Small intestine (tissue), 7 donors: ENCODE data around the gene MRE11. TPM values are rescaled to one million over a fixed set of nuclear protein-coding genes. Genes with fewer than 3 reads are reported as not detected.

Experiments
- DNase-seq, 2 donors: peaks; one replicate each; pipeline versions ENCODE4 v3.0.0 to v3.0.0-alpha.2; 2013
- FAIRE-seq: peaks from 2 replicates; lab custom pipeline; 2012; peaks lifted over from hg19 to GRCh38; lab: Jason Lieb, UNC
- H3K27ac ChIP-seq, 3 donors: one replicate each; pipeline ENCODE4 v1.5.1; 2013; ENCODE audit warnings: low read length in 2 of 3, mild to moderate bottlenecking in 2 of 3, control low read depth in 1 of 3, inconsistent platforms in 1 of 3, low read depth in 1 of 3, moderate library complexity in 1 of 3
- H3K27me3 ChIP-seq, 3 donors: one replicate each; pipeline ENCODE4 v1.6.1; 2013; ENCODE audit warnings: low read length in 3 of 3, inconsistent platforms in 1 of 3; ENCODE audit not compliant: control insufficient read depth in 3 of 3, insufficient read depth in 3 of 3
- H3K36me3 ChIP-seq, 3 donors: one replicate each; pipeline ENCODE4 v1.6.1; 2013; ENCODE audit warnings: low read length in 3 of 3, inconsistent platforms in 1 of 3, low read depth in 1 of 3, mild to moderate bottlenecking in 1 of 3, moderate library complexity in 1 of 3; ENCODE audit not compliant: control insufficient read depth in 3 of 3, insufficient read depth in 2 of 3
- H3K4me1 ChIP-seq, 3 donors: one replicate each; pipeline ENCODE4 v1.6.1; 2013; ENCODE audit warnings: low read length in 2 of 3, inconsistent platforms in 1 of 3, low read depth in 1 of 3, mild to moderate bottlenecking in 1 of 3, moderate library complexity in 1 of 3; ENCODE audit not compliant: control insufficient read depth in 3 of 3, insufficient read depth in 2 of 3
- H3K4me3 ChIP-seq, 3 donors: one replicate each; pipeline ENCODE4 v1.5.1; 2013; ENCODE audit warnings: low read length in 3 of 3, control low read depth in 1 of 3, inconsistent platforms in 1 of 3, low read depth in 1 of 3, mild to moderate bottlenecking in 1 of 3, moderate library complexity in 1 of 3
- H3K9me3 ChIP-seq, 2 donors: one replicate each; pipeline ENCODE4 v1.6.1; 2013; ENCODE audit warnings: low read depth in 1 of 2, low read length in 1 of 2; ENCODE audit not compliant: control insufficient read depth in 2 of 2, insufficient read depth in 1 of 2
- WGBS, 3 donors: extraction: QIAGEN DNeasy Blood & Tissue Kit; methylation state at CpG; one replicate each; pipeline ENCODE4 v1.1.7; 2013; 5-methylcytosine and 5-hydroxymethylcytosine counted together
- polyA plus RNA-seq, 4 donors: library from polyadenylated mRNA; stranded (reverse) in 3 of 4; unstranded in 1 of 4; fragments of 200-250 nt in 3 of 4; fragments of 120-200 nt in 1 of 4; gene quantifications; one replicate each; pipeline versions ENCODE4 v1.2.1 to v1.2.3, GENCODE V29; 2013
- donor health status: healthy with polysubstance abuse.
- donor health status: control.
- donor health status: control.
- donor health status: Bipolar disorder and iron deficiency.
- donor health status: healthy.

MRE11 gene
- polyA plus RNA-seq, 4 donors, result 1.1 to 24.3 (median 3.9) TPM

DNA sequence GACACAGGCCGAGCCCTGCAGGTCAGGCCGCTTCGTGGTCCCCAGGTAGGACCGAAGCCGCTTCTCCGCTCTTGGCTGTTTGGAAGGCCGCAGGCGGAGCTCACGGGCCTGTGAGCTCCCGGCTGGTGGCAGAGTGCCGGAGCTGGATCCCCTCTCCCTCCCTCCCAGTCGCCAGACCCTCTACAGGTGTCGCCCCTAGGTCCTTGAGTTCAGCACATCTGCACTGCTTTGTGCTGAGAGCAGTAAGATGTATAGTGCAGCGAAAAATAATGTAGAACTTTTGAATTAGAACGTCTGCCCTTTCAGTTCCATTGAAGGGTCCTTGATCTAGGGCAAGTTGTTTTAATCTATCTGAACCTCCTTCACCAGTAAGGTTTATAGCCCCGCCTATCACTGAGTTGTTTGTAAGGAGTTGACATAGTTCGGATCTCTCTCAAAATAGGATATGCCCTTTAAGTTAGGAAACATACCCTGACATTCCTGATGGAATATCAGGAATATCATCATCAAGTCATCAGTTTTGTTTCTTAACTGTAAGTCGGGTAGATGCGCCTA lies 559 bp upstream of the MRE11 start:
- WGBS, 3 donors, result 3 to 4% (median 3%) methylated on average over 19 of the region's 19 CpGs
- DNase-seq (peak in 1 of 2 donors; percentile 9), FAIRE-seq (no peak)
- peaks cover 0 to 6% (median 0%) of the 10 kb centered on the region in 3 donors for H3K4me1 ChIP-seq
- H3K27me3 ChIP-seq, result no peaks in the 10 kb centered on the region
- no peaks in the 10 kb centered on the region for H3K9me3 ChIP-seq
- H3K27ac ChIP-seq, result peak overlapping the region; percentile 71 to 90 (median 76)
- peak overlapping the region; percentile 65 to 97 (median 77) for H3K4me3 ChIP-seq
- H3K36me3 ChIP-seq, result peaks cover 3 to 7% (median 4%) of the 10 kb centered on the region in 3 donors

GRCh38 chr11:94486068-94486467 lies 7.6 kb downstream of the MRE11 start:
- Histone ChIP-seq H3K36me3 (peaks cover 7 to 17% (median 15%) of the 10 kb centered on the region in 3 donors), H3K4me1 (no peaks in the 10 kb centered on the region), H3K27ac (no peak overlapping the region), H3K9me3 (no peaks in the 10 kb centered on the region), H3K4me3 (no peak overlapping the region), H3K27me3 (no peaks in the 10 kb centered on the region)
- no peak for DNase-seq
- FAIRE-seq, result no peak
- 88 to 96% (median 93%) methylated on average over 1 of the region's 1 CpG for WGBS, 3 donors

GRCh38 chr11:94481342-94481741 lies 12.3 kb downstream of the MRE11 start:
- no peaks in the 10 kb centered on the region for H3K27me3 ChIP-seq
- DNase-seq (no peak), FAIRE-seq (no peak)
- no peak overlapping the region for H3K27ac ChIP-seq
- no peaks in the 10 kb centered on the region for H3K9me3 ChIP-seq
- peaks cover 3 to 25% (median 11%) of the 10 kb centered on the region in 3 donors for H3K36me3 ChIP-seq
- no peaks in the 10 kb centered on the region for H3K4me1 ChIP-seq
- no peak overlapping the region for H3K4me3 ChIP-seq

GRCh38 chr11:94477624-94478023 lies 16.0 kb downstream of the MRE11 start:
- H3K4me1 ChIP-seq, result no peaks in the 10 kb centered on the region
- H3K36me3 ChIP-seq, result peaks cover 0 to 14% (median 4%) of the 10 kb centered on the region in 3 donors
- DNase-seq (no peak), FAIRE-seq (no peak)
- H3K9me3 ChIP-seq, result no peaks in the 10 kb centered on the region
- H3K27me3 ChIP-seq, result no peaks in the 10 kb centered on the region
- H3K4me3 ChIP-seq, result no peak overlapping the region
- WGBS, 3 donors, result 79 to 96% (median 89%) methylated on average over 2 of the region's 2 CpGs
- no peak overlapping the region for H3K27ac ChIP-seq

DNA sequence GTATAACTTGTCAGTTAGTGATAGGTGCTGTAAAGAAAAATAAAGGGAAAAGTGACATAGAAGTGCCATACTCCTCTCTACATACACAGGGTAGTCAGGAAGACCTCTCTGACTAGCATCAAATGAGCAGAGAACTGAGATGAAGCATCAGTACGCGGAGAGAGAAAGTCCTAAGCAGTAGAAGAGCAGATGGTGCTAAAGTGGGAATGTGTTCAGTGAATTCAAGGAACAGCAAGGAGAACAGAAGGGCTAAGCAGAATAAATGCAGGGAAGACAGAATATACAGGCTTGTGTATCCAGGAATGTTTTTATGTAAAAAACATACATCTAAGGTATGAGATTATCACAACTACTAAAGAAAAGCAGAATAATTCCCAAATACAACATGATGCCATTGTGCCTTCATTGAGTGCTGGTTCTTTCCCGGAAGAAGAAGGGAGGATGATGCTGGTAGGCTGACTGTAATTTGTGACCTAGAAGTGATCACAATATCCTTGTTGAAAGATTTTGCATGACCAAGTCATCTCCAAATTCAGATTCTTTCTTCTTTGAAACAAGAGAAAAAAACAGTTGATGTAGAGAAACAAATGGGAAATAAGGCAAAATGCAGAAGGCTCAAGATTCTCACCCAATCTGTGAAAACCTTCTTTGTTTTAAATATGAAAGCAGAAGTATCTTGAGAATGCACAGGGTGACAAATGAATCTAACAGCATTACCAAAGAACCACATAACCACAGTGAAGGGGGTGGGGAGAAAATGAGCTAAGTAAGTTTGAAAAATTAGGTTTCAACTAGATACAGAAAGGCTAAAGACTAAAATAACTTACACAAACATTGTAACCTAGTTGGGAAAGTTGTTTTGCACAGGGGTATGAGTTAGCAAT lies 20.5 kb downstream of the MRE11 start:
- H3K36me3 ChIP-seq, result peaks cover 0 to 9% (median 2%) of the 10 kb centered on the region in 3 donors
- DNase-seq (peak in 1 of 2 donors; percentile 7), FAIRE-seq (no peak)

GRCh38 chr11:94469416-94469815 lies 24.2 kb downstream of the MRE11 start:
- DNase-seq, result no peak
- no peaks in the 10 kb centered on the region for H3K4me1 ChIP-seq
- no peak overlapping the region for H3K4me3 ChIP-seq
- H3K27ac ChIP-seq, result no peak overlapping the region
- peaks cover 0 to 4% (median 2%) of the 10 kb centered on the region in 3 donors for H3K36me3 ChIP-seq
- H3K9me3 ChIP-seq, result no peaks in the 10 kb centered on the region
- FAIRE-seq, result no peak
- WGBS, 3 donors, result 88 to 94% (median 90%) methylated on average over 2 of the region's 2 CpGs
- no peaks in the 10 kb centered on the region for H3K27me3 ChIP-seq

More for the DNA sequence above, 20.5 kb downstream of the MRE11 start:
- WGBS, 3 donors, result 96 to 98% (median 97%) methylated on average over 3 of the region's 3 CpGs
- Histone ChIP-seq H3K27me3 (no peaks in the 10 kb centered on the region), H3K9me3 (no peaks in the 10 kb centered on the region), H3K4me3 (no peak overlapping the region), H3K27ac (no peak overlapping the region), H3K4me1 (no peaks in the 10 kb centered on the region)

GRCh38 chr11:94459576-94459975 lies 34.1 kb downstream of the MRE11 start:
- DNase-seq (no peak), FAIRE-seq (no peak)
- Histone ChIP-seq H3K9me3 (no peaks in the 10 kb centered on the region), H3K4me3 (no peak overlapping the region), H3K36me3 (peaks cover 2 to 9% (median 5%) of the 10 kb centered on the region in 3 donors), H3K27ac (no peak overlapping the region), H3K4me1 (no peaks in the 10 kb centered on the region), H3K27me3 (no peaks in the 10 kb centered on the region)
- 84 to 88% (median 86%) methylated on average over 2 of the region's 2 CpGs for WGBS, 3 donors

DNA sequence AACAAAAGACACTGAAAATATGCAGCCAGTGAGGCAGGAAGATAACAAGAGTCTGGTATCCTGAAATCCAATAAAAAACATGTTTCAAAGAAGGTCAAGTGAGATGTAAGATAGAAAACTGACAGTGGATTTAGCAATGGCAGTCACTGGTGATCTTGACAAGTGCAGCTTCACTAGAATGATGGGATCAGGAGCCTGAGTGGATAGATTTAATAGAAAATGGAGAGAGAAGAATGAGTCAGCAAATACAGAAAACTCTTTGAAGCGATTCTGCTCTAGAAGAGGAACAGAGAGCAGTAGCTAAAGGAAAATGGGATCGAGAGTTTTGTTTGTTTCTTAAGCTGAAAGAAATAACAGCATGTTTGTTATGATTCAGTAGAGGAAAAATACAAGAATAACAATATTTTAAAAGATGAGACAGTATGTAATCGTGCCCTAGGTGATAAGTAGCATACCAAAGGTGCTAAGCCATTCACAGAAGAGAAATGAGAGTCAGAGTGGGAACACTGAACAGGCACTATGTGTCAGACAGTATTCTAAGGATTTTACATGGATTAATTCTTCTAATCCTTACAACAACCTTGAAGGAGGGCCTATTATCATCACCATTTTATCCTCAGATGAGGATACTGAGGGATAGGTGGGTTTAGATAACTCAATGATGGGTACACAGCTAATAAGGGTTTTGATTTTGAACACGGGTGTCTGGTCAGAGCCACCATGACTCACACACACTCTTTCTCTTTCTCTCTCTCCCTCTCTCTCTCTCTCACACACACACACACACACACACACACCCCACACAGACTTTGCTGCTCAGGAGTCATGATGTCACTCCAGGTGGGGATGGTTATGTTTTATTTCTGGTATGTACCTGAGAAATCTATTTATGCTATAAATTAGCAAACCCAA lies 36.3 kb downstream of the MRE11 start:
- WGBS, 3 donors, result 84 to 89% (median 86%) methylated on average over 4 of the region's 4 CpGs
- FAIRE-seq, result no peak
- no peak overlapping the region for H3K27ac ChIP-seq
- H3K4me1 ChIP-seq, result no peaks in the 10 kb centered on the region
- no peak overlapping the region for H3K4me3 ChIP-seq
- no peaks in the 10 kb centered on the region for H3K27me3 ChIP-seq
- no peaks in the 10 kb centered on the region for H3K9me3 ChIP-seq
- H3K36me3 ChIP-seq, result peaks cover 5 to 9% (median 5%) of the 10 kb centered on the region in 3 donors
- DNase-seq, result no peak
